ENCODE results near the gene RFX4. TPM values are rescaled to one million over a fixed set of nuclear protein-coding genes. Genes with fewer than 3 reads are reported as not detected.

RFX4 gene
- total and polyA plus RNA-seq, 9 of the 15 experiments (the other 6 are each of a cell fraction or from before 2014, with no cell fraction given): not detected

- H3K36me3 ChIP-seq (ENCODE audit: control insufficient read depth, insufficient read depth, low read length): no peaks in the 10 kb centered on the region
- intact Hi-C loops (cut with micrococcal nuclease): no loop called here
- peaks cover 7 to 39% of the 10 kb centered on the region in 2 experiments; a peak in 3 of 5 replicates for H3K27me3 ChIP-seq (ENCODE audit: control insufficient read depth in 2 of 2, insufficient read depth in 2 of 2, low read length in 2 of 2)
- WGBS (ENCODE audit: insufficient coverage, low coverage, missing lambda C conversion rate): 3% methylated on average over 6 of the region's 6 CpGs
- H3K9me3 ChIP-seq (replicated peaks; ENCODE audit: control insufficient read depth, insufficient read depth, low read depth, low read length): no peaks in the 10 kb centered on the region
- no peak overlapping the region for H3K27ac ChIP-seq (ENCODE audit: extremely low read depth, low read depth, low read length)
- no peak for TF ChIP-seq MED1 (CRISPR knock-in tag; IDR thresholded peaks at IDR 0.05; ENCODE audit: borderline replicate concordance)
- no peak for TF ChIP-seq FOXP4 (CRISPR knock-in tag; IDR thresholded peaks at IDR 0.05; ENCODE audit: borderline replicate concordance)
- no peak for TF ChIP-seq THRAP3 (IDR thresholded peaks at IDR 0.05; ENCODE audit: borderline replicate concordance)
- no peak for TF ChIP-seq BRD4 (IDR thresholded peaks at IDR 0.05)
- TF ChIP-seq HDAC8 (tag; IDR thresholded peaks at IDR 0.05): no peak
- no peak for TF ChIP-seq HNRNPK (IDR thresholded peaks at IDR 0.05; ENCODE audit: low read depth, low read length, poor library complexity, severe bottlenecking)
- H3K4me1 ChIP-seq (replicated peaks in 1 of 2; ENCODE audit: control insufficient read depth in 2 of 2, insufficient read depth in 2 of 2, low read length in 2 of 2): no peaks in the 10 kb centered on the region
- no peak overlapping the region for H2AFZ ChIP-seq (ENCODE audit: low read depth, low read length)
- no peaks in the 10 kb centered on the region for H4K20me1 ChIP-seq (replicated peaks; ENCODE audit: control insufficient read depth, insufficient read depth, low read length)
- FAIRE-seq: no peak
- H3K4me3 ChIP-seq: no peak overlapping the region
- ChIA-PET CTCF (ENCODE audit: low intra/inter-chr PET ratio) (no interaction called here), POLR2A (no interaction called here)
- in situ Hi-C loops (cut with MboI): no loop called here
- ATAC-seq: no peak
- H3K9ac ChIP-seq (ENCODE audit: insufficient read depth in 1 of 2, low read depth in 2 of 2, low read length in 2 of 2): no peak overlapping the region
- no TSS peak for BruUV-seq (replicated peaks)
- no peak for DNase-seq (ENCODE audit: extremely low read depth in 1 of 4, low spot score in 3 of 4)
- H3K79me2 ChIP-seq (ENCODE audit: control insufficient read depth, insufficient read depth, low read length): no peaks in the 10 kb centered on the region
- H3K4me2 ChIP-seq (ENCODE audit: insufficient read depth, low read length): no peak overlapping the region
- H3K9me1 ChIP-seq (ENCODE audit: control insufficient read depth, insufficient read depth, low read length): no peaks in the 10 kb centered on the region
Observed at GRCh38 chr12:106696071-106696470, 113.3 kb downstream of the RFX4 start.
